ENCODE data around the gene GPR149. TPM values are rescaled to one million over a fixed set of nuclear protein-coding genes. Genes with fewer than 3 reads are reported as not detected.

GPR149 gene
- total RNA-seq, 1 donor from 2014 or later: not detected

Other genes with a start within 250 kb of the GPR149 start
- 43.3 TPM for gene DHX36, start 105.7 kb downstream of the GPR149 start, total RNA-seq